Ammon's horn (tissue), 1 donor: Measurements from ENCODE around the gene ACVR1C.
"Not testable (repeated sequence)": the region's sequence is repeated elsewhere in the genome, so short reads cannot be mapped to it uniquely, and the experiment has no call there.

ENCODE experiments used
- DNase-seq: peaks from one replicate; pipeline ENCODE4 v3.0.0-alpha.2; 2016; ENCODE audit warnings: low spot score

Gene ACVR1C

GRCh38 chr2:157574165-157574564, 54.5 kb downstream of the ACVR1C start:
- DNase-seq, result no peak

- no peak for DNase-seq
These were observed 55.9 kb downstream of the ACVR1C start for GRCh38 chr2:157572725-157573124.

- DNase-seq, result not testable (repeated sequence)
These were observed 62.0 kb downstream of the ACVR1C start for GRCh38 chr2:157566623-157567022.

- DNase-seq, result not testable (repeated sequence)
These were observed 62.6 kb downstream of the ACVR1C start for GRCh38 chr2:157566113-157566512.

GRCh38 chr2:157565550-157565949, 63.1 kb downstream of the ACVR1C start:
- DNase-seq, result no peak

GRCh38 chr2:157559890-157560289, 68.8 kb downstream of the ACVR1C start:
- DNase-seq, result no peak

- no peak for DNase-seq
These were observed 69.2 kb downstream of the ACVR1C start for GRCh38 chr2:157559461-157559860.

- DNase-seq, result no peak
These were observed 69.6 kb downstream of the ACVR1C start for GRCh38 chr2:157559061-157559460.

- DNase-seq, result no peak
These were observed 70.9 kb downstream of the ACVR1C start for GRCh38 chr2:157557770-157558169.

- no peak for DNase-seq
These were observed 88.6 kb downstream of the ACVR1C start for GRCh38 chr2:157540102-157540501.

- no peak for DNase-seq
These were observed 90.6 kb downstream of the ACVR1C start for GRCh38 chr2:157538064-157538463.

GRCh38 chr2:157536815-157537214, 91.8 kb downstream of the ACVR1C start:
- DNase-seq, result no peak

- no peak for DNase-seq
These were observed 99.5 kb downstream of the ACVR1C start for GRCh38 chr2:157528963-157529751.

- no peak for DNase-seq
These were observed 102.6 kb downstream of the ACVR1C start for GRCh38 chr2:157526070-157526469.

GRCh38 chr2:157523270-157524247, 105.1 kb downstream of the ACVR1C start:
- DNase-seq, result no peak

- DNase-seq, result not testable (repeated sequence)
These were observed 113.7 kb downstream of the ACVR1C start for GRCh38 chr2:157514966-157515365.

- peak; percentile 4 for DNase-seq
These were observed 118.9 kb downstream of the ACVR1C start for GRCh38 chr2:157509744-157510143.

- no peak for DNase-seq
These were observed 120.0 kb downstream of the ACVR1C start for GRCh38 chr2:157508676-157509075.

- DNase-seq, result no peak
These were observed 122.1 kb downstream of the ACVR1C start for GRCh38 chr2:157506586-157506985.

GRCh38 chr2:157504623-157505022, 124.0 kb downstream of the ACVR1C start:
- DNase-seq, result no peak

GRCh38 chr2:157501026-157501425, 127.6 kb downstream of the ACVR1C start:
- DNase-seq, result no peak

GRCh38 chr2:157500334-157500733, 128.3 kb downstream of the ACVR1C start:
- DNase-seq, result no peak

GRCh38 chr2:157498483-157498882, 130.2 kb downstream of the ACVR1C start:
- no peak for DNase-seq
